CD4-positive, alpha-beta T cell (primary cell): ENCODE measurements around the gene OGFOD1. TPM values are rescaled to one million over a fixed set of nuclear protein-coding genes. Genes with fewer than 3 reads are reported as not detected.

Experiments used
- ATAC-seq: fragments of 200-7000 bp; cut with Tn5 transposase; one replicate; pipeline ENCODE4 v1.10.0; 2022; ENCODE audit warnings: mild to moderate bottlenecking; ENCODE audit not compliant: poor library complexity
- CTCF ChIA-PET: fragments of 350-600 bp; sonication (Branson Sonifier 250); formaldehyde crosslinking; loops from one replicate; lab custom pipeline; 2021; ENCODE audit warnings: antibody characterized with exemption, inconsistent platforms; lab: Charles Lee
- POLR2A ChIA-PET: fragments of 350-600 bp; sonication (Branson Sonifier 250); formaldehyde crosslinking; loops from one replicate; lab custom pipeline; 2021; ENCODE audit warnings: antibody characterized with exemption, inconsistent platforms; lab: Charles Lee
- DNase-seq, 14 experiments: peaks; one replicate each; pipeline ENCODE4 v3.0.0-alpha.2; 2013 to 2020; ENCODE audit warnings: mixed read lengths in 2 of 14
- H3K27ac ChIP-seq, 2 donors: one replicate each; pipeline versions ENCODE4 v1.5.1 to v1.7.0; 2013; ENCODE audit warnings: low read length in 2 of 2, low read depth in 1 of 2, mild to moderate bottlenecking in 1 of 2
- H3K27me3 ChIP-seq, 2 experiments: 1 replicate in 1 of 2; 2 replicates in 1 of 2; pipeline versions ENCODE4 v1.6.1 to v1.7.0; 2013; ENCODE audit warnings: low read length in 2 of 2, control low read depth in 1 of 2, mild to moderate bottlenecking in 1 of 2, moderate library complexity in 1 of 2; ENCODE audit not compliant: insufficient read depth in 2 of 2, control insufficient read depth in 1 of 2
- H3K36me3 ChIP-seq: one replicate; pipeline ENCODE4 v1.6.1; 2013; ENCODE audit warnings: low read length, control low read depth; ENCODE audit not compliant: insufficient read depth
- H3K4me1 ChIP-seq: one replicate; pipeline ENCODE4 v1.6.1; 2013; ENCODE audit warnings: low read length, control low read depth; ENCODE audit not compliant: insufficient read depth
- H3K4me3 ChIP-seq: one replicate; pipeline ENCODE4 v1.5.1; 2013; ENCODE audit warnings: mild to moderate bottlenecking, low read length, moderate library complexity
- H3K9me3 ChIP-seq, 2 experiments: 1 replicate in 1 of 2; 2 replicates in 1 of 2; pipeline versions ENCODE4 v1.6.1 to v1.7.0; 2013; ENCODE audit warnings: low read length in 2 of 2, mild to moderate bottlenecking in 2 of 2, control low read depth in 1 of 2, moderate library complexity in 1 of 2; ENCODE audit not compliant: control insufficient read depth in 1 of 2, insufficient read depth in 1 of 2
- H3K27ac Mint-ChIP-seq: one replicate; pipeline ENCODE4 v1.8.0; 2020; ENCODE audit warnings: mixed read lengths
- H3K27me3 Mint-ChIP-seq: one replicate; pipeline ENCODE4 v1.8.0; 2021; ENCODE audit warnings: mixed read lengths
- H3K36me3 Mint-ChIP-seq: one replicate; pipeline ENCODE4 v1.8.0; 2021; ENCODE audit warnings: low read depth, mixed read lengths
- H3K4me1 Mint-ChIP-seq: one replicate; pipeline ENCODE4 v1.8.0; 2021; ENCODE audit warnings: low read depth, mixed read lengths
- H3K4me3 Mint-ChIP-seq: one replicate; pipeline ENCODE4 v1.8.0; 2020; ENCODE audit warnings: mild to moderate bottlenecking, mixed read lengths
- H3K9me3 Mint-ChIP-seq: one replicate; pipeline ENCODE4 v1.8.0; 2020; ENCODE audit warnings: mixed read lengths
- intact Hi-C, 2 experiments: fragments of 100-400 bp; cut with DNase I in 1 of 2; cut with micrococcal nuclease in 1 of 2; formaldehyde crosslinking; loops; one replicate each; pipeline versions ENCODE4 v1.15.1 to v1.9.0; 2023 to 2025; cut with DNase I, micrococcal nuclease
- total RNA-seq, 174 experiments: library from RNA in 2 of 174; stranded (reverse) in 2 of 174; gene quantifications; one replicate each; pipeline ENCODE4 v1.2.3 and lab custom pipeline; 2021 to 2026
- TF ChIP-seq, protein P1 (sequence below): fragments of 200-600 bp; IDR thresholded peaks from one replicate; pipeline ENCODE4 v1.8.0; 2022; ENCODE audit warnings: antibody characterized with exemption, mild to moderate bottlenecking

Gene OGFOD1
- total RNA-seq, 2 experiments from 2014 or later = 14.6 to 14.8 TPM

DNA sequence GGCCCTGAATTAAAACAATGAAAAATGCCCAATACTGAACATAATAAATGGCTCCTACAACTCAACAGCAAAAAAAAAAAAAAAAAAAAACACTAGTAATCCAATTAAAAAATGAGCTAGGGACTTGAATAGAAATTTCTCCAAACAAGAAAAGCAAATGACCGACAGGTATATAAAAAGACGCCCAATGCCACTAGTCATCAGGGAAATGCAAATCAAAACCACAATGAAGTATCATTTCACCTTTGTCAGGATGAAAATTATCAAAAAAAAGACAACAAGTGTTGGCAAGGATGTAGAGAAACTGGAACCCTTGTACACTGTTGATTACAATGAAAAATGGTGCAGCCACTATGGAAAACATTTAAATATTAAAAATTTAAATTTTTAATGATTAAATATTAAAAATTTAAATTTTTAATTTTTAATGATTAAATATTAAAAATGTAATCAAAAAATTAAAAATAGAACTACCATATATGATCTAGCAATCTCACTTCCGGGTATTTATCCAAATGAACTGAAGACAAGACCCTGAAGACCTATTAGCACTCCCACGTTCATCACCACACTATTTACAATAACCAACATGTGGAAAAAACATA, 40.4 kb downstream of the OGFOD1 start:
- Mint-ChIP-seq H3K9me3 (no peaks in the 10 kb centered on the region), H3K27ac (no peak overlapping the region), H3K4me3 (no peak overlapping the region), H3K4me1 (no peaks in the 10 kb centered on the region), H3K27me3 (no peaks in the 10 kb centered on the region), H3K36me3 (peaks cover 63% of the 10 kb centered on the region)
- TF ChIP-seq, protein P1, sequence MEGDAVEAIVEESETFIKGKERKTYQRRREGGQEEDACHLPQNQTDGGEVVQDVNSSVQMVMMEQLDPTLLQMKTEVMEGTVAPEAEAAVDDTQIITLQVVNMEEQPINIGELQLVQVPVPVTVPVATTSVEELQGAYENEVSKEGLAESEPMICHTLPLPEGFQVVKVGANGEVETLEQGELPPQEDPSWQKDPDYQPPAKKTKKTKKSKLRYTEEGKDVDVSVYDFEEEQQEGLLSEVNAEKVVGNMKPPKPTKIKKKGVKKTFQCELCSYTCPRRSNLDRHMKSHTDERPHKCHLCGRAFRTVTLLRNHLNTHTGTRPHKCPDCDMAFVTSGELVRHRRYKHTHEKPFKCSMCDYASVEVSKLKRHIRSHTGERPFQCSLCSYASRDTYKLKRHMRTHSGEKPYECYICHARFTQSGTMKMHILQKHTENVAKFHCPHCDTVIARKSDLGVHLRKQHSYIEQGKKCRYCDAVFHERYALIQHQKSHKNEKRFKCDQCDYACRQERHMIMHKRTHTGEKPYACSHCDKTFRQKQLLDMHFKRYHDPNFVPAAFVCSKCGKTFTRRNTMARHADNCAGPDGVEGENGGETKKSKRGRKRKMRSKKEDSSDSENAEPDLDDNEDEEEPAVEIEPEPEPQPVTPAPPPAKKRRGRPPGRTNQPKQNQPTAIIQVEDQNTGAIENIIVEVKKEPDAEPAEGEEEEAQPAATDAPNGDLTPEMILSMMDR = no peak
- no peaks in the 10 kb centered on the region for H3K4me1 ChIP-seq
- no peak for ATAC-seq
- H3K9me3 ChIP-seq = no peaks in the 10 kb centered on the region
- ChIA-PET CTCF (no interaction called here), POLR2A (no interaction called here)
- no peak overlapping the region for H3K4me3 ChIP-seq
- no peak overlapping the region for H3K27ac ChIP-seq
- intact Hi-C loops = no loop called here
- no peak for DNase-seq
- peaks cover 11% of the 10 kb centered on the region for H3K36me3 ChIP-seq
- H3K27me3 ChIP-seq = no peaks in the 10 kb centered on the region

DNA sequence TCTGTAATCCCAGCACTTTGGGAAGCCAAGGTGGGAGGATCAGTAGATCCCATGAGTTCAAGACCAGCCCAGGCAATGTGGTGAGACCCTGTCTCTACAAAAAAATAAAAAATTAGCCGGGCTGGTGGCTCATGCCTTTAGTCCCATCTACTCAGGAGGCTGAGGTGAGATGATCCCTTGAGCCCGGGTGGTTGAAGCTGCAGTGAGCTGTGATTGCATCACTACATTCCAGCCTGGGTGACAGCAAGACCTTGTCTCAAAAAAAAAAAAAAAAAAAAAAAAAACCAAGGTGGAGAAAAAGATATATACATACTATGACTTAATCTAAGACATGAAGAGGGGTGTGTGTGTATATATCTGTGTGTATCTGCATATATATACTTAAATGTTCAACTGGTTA, 41.8 kb downstream of the OGFOD1 start:
- intact Hi-C loops = no loop called here
- Mint-ChIP-seq H3K9me3 (no peaks in the 10 kb centered on the region), H3K4me1 (no peaks in the 10 kb centered on the region), H3K4me3 (no peak overlapping the region), H3K27me3 (no peaks in the 10 kb centered on the region), H3K36me3 (peaks cover 68% of the 10 kb centered on the region), H3K27ac (no peak overlapping the region)
- TF ChIP-seq, protein P1 = no peak
- no peak for ATAC-seq
- Histone ChIP-seq H3K4me1 (no peaks in the 10 kb centered on the region), H3K4me3 (no peak overlapping the region), H3K27ac (no peak overlapping the region), H3K9me3 (no peaks in the 10 kb centered on the region), H3K27me3 (no peaks in the 10 kb centered on the region), H3K36me3 (peaks cover 24% of the 10 kb centered on the region)
- no peak for DNase-seq
- ChIA-PET POLR2A (no interaction called here), CTCF (no interaction called here)

DNA sequence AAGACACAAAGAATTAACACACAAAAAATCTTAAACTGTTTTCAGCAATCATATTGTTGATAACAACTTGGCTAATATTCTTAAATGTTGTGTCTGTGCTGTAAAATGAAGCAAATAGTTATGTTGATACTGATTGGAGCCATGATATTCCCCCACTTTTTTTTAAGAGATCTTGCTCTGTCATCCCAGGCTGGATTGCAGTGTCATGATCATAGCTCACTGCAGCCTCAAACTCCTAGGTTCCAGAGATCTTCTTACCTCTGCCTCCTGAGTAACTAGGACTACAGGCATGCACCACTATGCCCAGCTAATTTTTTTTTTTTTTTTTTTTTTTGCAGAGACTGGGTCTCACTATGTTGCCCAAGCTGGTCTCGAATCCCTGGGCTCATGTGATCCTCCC, 42.5 kb downstream of the OGFOD1 start:
- CTCF ChIA-PET = no interaction called here
- intact Hi-C loops = no loop called here
- no peak overlapping the region for H3K4me3 Mint-ChIP-seq

More for the DNA sequence above, 42.5 kb downstream of the OGFOD1 start:
- H3K27me3 ChIP-seq = no peaks in the 10 kb centered on the region
- no peaks in the 10 kb centered on the region for H3K9me3 ChIP-seq
- H3K36me3 ChIP-seq = peaks cover 31% of the 10 kb centered on the region
- Mint-ChIP-seq H3K27ac (no peak overlapping the region), H3K36me3 (peaks cover 73% of the 10 kb centered on the region), H3K27me3 (no peaks in the 10 kb centered on the region), H3K4me1 (no peaks in the 10 kb centered on the region), H3K9me3 (no peaks in the 10 kb centered on the region)
- POLR2A ChIA-PET = no interaction called here
- no peak overlapping the region for H3K4me3 ChIP-seq
- DNase-seq (no peak), ATAC-seq (no peak)
- no peak overlapping the region for H3K27ac ChIP-seq
- H3K4me1 ChIP-seq = no peaks in the 10 kb centered on the region
- TF ChIP-seq, protein P1 = no peak
